K562 (cell line): ENCODE measurements around the gene NOL12. TPM values are rescaled to one million over a fixed set of nuclear protein-coding genes. Genes with fewer than 3 reads are reported as not detected.
A peak's percentile ranks its signal among the peaks of the same experiment; 100 is the strongest.

Source experiments
- ATAC-seq: fragments of 200-7000 bp; cut with Tn5 transposase; 3 replicates; pipeline ENCODE4 v1.9.1; 2020; ENCODE audit warnings: moderate library complexity
- BruUV-seq: library from RNA; stranded (reverse); fragments of 400-500 nt; replicated peaks from 2 replicates; lab custom pipeline; 2021; lab: Mats Ljungman, UMichigan
- CTCF ChIA-PET: fragments of 300-600 bp; formaldehyde crosslinking; extraction: SDS; loops from one replicate; lab custom pipeline; 2021; ENCODE audit warnings: low intra/inter-chr PET ratio; lab: Yijun Ruan, JAX
- POLR2A ChIA-PET: fragments of 300-600, 350-650 bp; sonication (Branson Sonifier 250); formaldehyde crosslinking; extraction: SDS; loops from one replicate; lab custom pipeline; 2021; ENCODE audit warnings: antibody characterized with exemption, inconsistent platforms; lab: Yijun Ruan, JAX
- DNase-seq, 4 experiments: peaks; one replicate each; pipeline versions ENCODE4 v3.0.0 to v3.0.0-alpha.2; 2011 to 2018; ENCODE audit warnings: low spot score in 3 of 4, mixed read lengths in 3 of 4; ENCODE audit errors: extremely low read depth in 1 of 4
- FAIRE-seq: peaks from 2 replicates; lab custom pipeline; 2011; peaks lifted over from hg19 to GRCh38; lab: Jason Lieb, UNC
- H2AFZ ChIP-seq: 2 replicates; pipeline ENCODE4 v1.6.0; 2011; ENCODE audit warnings: low read depth, low read length, control low read depth, inconsistent platforms
- H3K27ac ChIP-seq: fragments of 200-600 bp; 3 replicates; pipeline ENCODE4 v1.8.0; 2011; ENCODE audit warnings: low read depth, mild to moderate bottlenecking, control low read depth, inconsistent platforms, low read length, moderate library complexity, mixed read lengths; ENCODE audit errors: extremely low read depth
- H3K27me3 ChIP-seq, 2 experiments: fragments of 300-600 bp in 1 of 2; 2 replicates in 1 of 2; 3 replicates in 1 of 2; pipeline versions ENCODE4 v1.6.0 to v1.8.0; 2011; ENCODE audit warnings: inconsistent platforms in 2 of 2, low read length in 2 of 2, mild to moderate bottlenecking in 1 of 2, mixed read lengths in 1 of 2, moderate library complexity in 1 of 2; ENCODE audit not compliant: control insufficient read depth in 2 of 2, insufficient read depth in 2 of 2
- H3K36me3 ChIP-seq: fragments of 300-600 bp; 3 replicates; pipeline ENCODE4 v1.8.0; 2011; ENCODE audit warnings: mild to moderate bottlenecking, low read length, inconsistent platforms; ENCODE audit not compliant: control insufficient read depth, insufficient read depth
- H3K4me1 ChIP-seq, 2 experiments: fragments of 200-600 bp in 1 of 2; replicated peaks in 1 of 2; 2 replicates in 1 of 2; 3 replicates in 1 of 2; pipeline versions ENCODE4 v1.5.1 to v1.8.0; 2011; ENCODE audit warnings: inconsistent platforms in 2 of 2, low read length in 2 of 2, mild to moderate bottlenecking in 1 of 2, mixed read lengths in 1 of 2, moderate library complexity in 1 of 2; ENCODE audit not compliant: control insufficient read depth in 2 of 2, insufficient read depth in 2 of 2
- H3K4me2 ChIP-seq: 2 replicates; pipeline ENCODE4 v1.6.1; 2011; ENCODE audit warnings: low read length, control low read depth, inconsistent platforms, mixed read lengths; ENCODE audit not compliant: insufficient read depth
- H3K4me3 ChIP-seq: fragments of 200-600 bp; sonication (generic), shearing (Covaris generic); 2 replicates; pipeline ENCODE4 v1.5.1; 2016; ENCODE audit warnings: control low read depth, inconsistent platforms
- H3K79me2 ChIP-seq: fragments of 200-600 bp; 3 replicates; pipeline ENCODE4 v1.8.0; 2011; ENCODE audit warnings: low read length, inconsistent platforms; ENCODE audit not compliant: control insufficient read depth, insufficient read depth
- H3K9ac ChIP-seq, 2 experiments: 2 replicates each; pipeline versions ENCODE4 v1.6.0 to v1.6.1; 2011; ENCODE audit warnings: low read depth in 2 of 2, low read length in 2 of 2, control low read depth in 1 of 2, inconsistent platforms in 1 of 2, mild to moderate bottlenecking in 1 of 2, mixed read lengths in 1 of 2; ENCODE audit not compliant: insufficient read depth in 1 of 2
- H3K9me1 ChIP-seq: one replicate; pipeline ENCODE4 v1.6.0; 2011; ENCODE audit warnings: inconsistent platforms, mild to moderate bottlenecking, low read length, moderate library complexity; ENCODE audit not compliant: control insufficient read depth, insufficient read depth
- H3K9me3 ChIP-seq: replicated peaks from 2 replicates; pipeline ENCODE4 v1.5.1; 2011; ENCODE audit warnings: low read depth, low read length, inconsistent platforms; ENCODE audit not compliant: control insufficient read depth, insufficient read depth
- H4K20me1 ChIP-seq: replicated peaks from 2 replicates; pipeline ENCODE4 v1.6.1; 2011; ENCODE audit warnings: low read length, inconsistent platforms, mixed read lengths; ENCODE audit not compliant: control insufficient read depth, insufficient read depth
- E2F6 ChIP-seq, 2 experiments: IDR thresholded peaks; 2 replicates each; pipeline ENCODE4 v1.6.1; 2011; ENCODE audit warnings: borderline replicate concordance in 1 of 2, control low read depth in 1 of 2, low read depth in 1 of 2, low read length in 1 of 2, mild to moderate bottlenecking in 1 of 2, mixed read lengths in 1 of 2, moderate library complexity in 1 of 2; ENCODE audit not compliant: insufficient read depth in 1 of 2, insufficient read length in 1 of 2, poor library complexity in 1 of 2, severe bottlenecking in 1 of 2; ENCODE audit errors: extremely low read depth in 1 of 2
- HDGF ChIP-seq: fragments of 450-650 bp; IDR thresholded peaks from 2 replicates; pipeline ENCODE4 v1.6.1; 2016
- POLR2G ChIP-seq: fragments of 200-400 bp; formaldehyde crosslinking; IDR thresholded peaks from 2 replicates; pipeline ENCODE4 v1.6.1; 2017; ENCODE audit warnings: low read depth, mild to moderate bottlenecking, antibody characterized with exemption, low read length, moderate library complexity
- RBFOX2 ChIP-seq: fragments of 200-400 bp; formaldehyde crosslinking; IDR thresholded peaks from 2 replicates; pipeline ENCODE4 v1.6.1; 2017; ENCODE audit warnings: low read depth, mild to moderate bottlenecking, low read length, moderate library complexity
- ZNF311 ChIP-seq: fragments of 250-450 bp; sonication (Bioruptor Pico); IDR thresholded peaks from 2 replicates; pipeline ENCODE4 v1.4.0; 2020; ENCODE audit warnings: mild to moderate bottlenecking, moderate library complexity
- WGBS: fragments of 100-300 bp; shearing (Covaris generic); methylation state at CpG from one replicate; pipeline ENCODE4 v1.1.6; 2016; ENCODE audit warnings: low coverage, mixed read lengths; ENCODE audit not compliant: insufficient coverage; ENCODE audit errors: missing lambda C conversion rate; 5-methylcytosine and 5-hydroxymethylcytosine counted together
- in situ Hi-C: fragments of 300-500 bp; cut with MboI; formaldehyde crosslinking; loops from 4 replicates; pipeline ENCODE4 v1.15.0; 2018; ENCODE audit warnings: inconsistent platforms, mixed read lengths
- intact Hi-C: fragments of 100-400 bp; cut with micrococcal nuclease; formaldehyde crosslinking; loops from 2 replicates; pipeline ENCODE4 v1.14.2; 2022
- polyA plus RNA-seq, 8 experiments: library from polyadenylated mRNA; depleted of rRNA in 4 of 8; stranded (reverse) in 5 of 8; unstranded in 3 of 8; fragments of >200 nt; fragmentation: Nextera tagmentation in 2 of 8; fragmentation: Illumina TruSeq in 1 of 8; extraction: Ambion mirVana in 2 of 8; extraction: Trizol in 1 of 8; gene quantifications; 2 replicates each; pipeline versions ENCODE4 v1.2.1 to v1.2.3, GENCODE V29; 2011 to 2014; ENCODE audit warnings: inconsistent platforms in 1 of 8, missing spikeins in 1 of 8
- total RNA-seq, 7 experiments: library from RNA; depleted of rRNA in 6 of 7; stranded (reverse); fragments of >200 nt in 6 of 7; fragmentation: Illumina TruSeq in 2 of 7; extraction: Trizol in 2 of 7; gene quantifications; 2 replicates each; pipeline versions ENCODE4 v1.2.1 to v1.2.3, GENCODE V29; 2011 to 2021; ENCODE audit warnings: low replicate concordance in 1 of 7

Gene NOL12
- total and polyA plus RNA-seq, 9 of the 15 experiments (the other 6 are each of a cell fraction or from before 2014, with no cell fraction given) = 2.8 to 40.9 (median 28.5) TPM

GRCh38 chr22:37681556-37682049 is 4.5 kb upstream of the NOL12 start (continued):
- TF ChIP-seq E2F6 (IDR thresholded peaks at IDR 0.05; ENCODE audit: borderline replicate concordance in 1 of 2, extremely low read depth in 1 of 2, insufficient read depth in 1 of 2, insufficient read length in 1 of 2, low read depth in 1 of 2, low read length in 1 of 2, poor library complexity in 1 of 2, severe bottlenecking in 1 of 2) (no peak), RBFOX2 (no peak), HDGF (no peak)
- TF ChIP-seq, all 486 proteins: peak for 29

GRCh38 chr22:37684803-37685615 is 1.1 kb upstream of the NOL12 start:
- TF ChIP-seq ZNF311 (no peak), POLR2G (no peak)
- TF ChIP-seq, all 486 proteins: peak for 0
- ATAC-seq (no peak), FAIRE-seq (no peak), DNase-seq (no peak)
- H3K36me3 ChIP-seq = peaks cover 20% of the 10 kb centered on the region; the same call in 2 of the 3 replicates
- H3K4me3 ChIP-seq = no peak overlapping the region
- no peaks in the 10 kb centered on the region for H3K27me3 ChIP-seq
- no peak overlapping the region for H3K27ac ChIP-seq
- POLR2A ChIA-PET = interaction anchor here (0.6 kb wide), 1 partner anchor 53 kb away, joined by 3 read pairs; no protein-coding TSS in a partner anchor
- no peaks in the 10 kb centered on the region for H3K9me1 ChIP-seq
- no TSS peak for BruUV-seq
- no peak overlapping the region for H3K4me2 ChIP-seq
- CTCF ChIA-PET = interaction anchor here (1.2 kb wide), 1 partner anchor 24 kb away, joined by 3 read pairs; no protein-coding TSS in a partner anchor
- H3K9me3 ChIP-seq = no peaks in the 10 kb centered on the region
- peak overlapping the region; percentile 93; the same call in 1 of the 2 replicates for H2AFZ ChIP-seq
- H4K20me1 ChIP-seq = no peaks in the 10 kb centered on the region
- intact Hi-C loops (no loop called here), in situ Hi-C loops (no loop called here)
- H3K9ac ChIP-seq = 0 out of 4 replicates have a peak overlapping the region, but pooled peaks of 1 of the 2 experiments have one; percentile 26
- H3K79me2 ChIP-seq = peaks cover 14% of the 10 kb centered on the region
- 58% methylated on average over 9 of the region's 16 CpGs for WGBS
- peaks cover 10 to 27% of the 10 kb centered on the region in 2 experiments; a peak in 4 of 5 replicates for H3K4me1 ChIP-seq
